ENCODE results near the gene MRPL23.

The MRPL23 gene

GRCh38 chr11:1948389-1948788 is 1.3 kb downstream of the MRPL23 start:
- no peaks in the 10 kb centered on the region for H3F3A ChIP-seq (ENCODE audit: control insufficient read depth, insufficient read depth)
- H3K4me3 ChIP-seq (ENCODE audit: low read length), result no peak overlapping the region
- H3K9me2 ChIP-seq (replicated peaks; ENCODE audit: control insufficient read depth, low read length), result no peaks in the 10 kb centered on the region
- no peaks in the 10 kb centered on the region for H3K4me1 ChIP-seq (ENCODE audit: control insufficient read depth, low read length)
- H4K20me1 ChIP-seq (ENCODE audit: control insufficient read depth, insufficient read depth, low read depth, low read length), result no peaks in the 10 kb centered on the region
- H3K9me3 ChIP-seq (ENCODE audit: control insufficient read depth, insufficient read depth, low read length), result no peaks in the 10 kb centered on the region
- TF ChIP-seq EZH2phosphoT487 (IDR thresholded peaks at IDR 0.05; ENCODE audit: borderline replicate concordance, low read length) (no peak), CTCF (IDR thresholded peaks at IDR 0.05; ENCODE audit: low read depth, low read length, poor library complexity, severe bottlenecking) (no peak)
- no peaks in the 10 kb centered on the region for H3K79me2 ChIP-seq (ENCODE audit: control insufficient read depth, low read length)
- H3K27ac ChIP-seq (ENCODE audit: low read depth, low read length), result no peak overlapping the region
- no peaks in the 10 kb centered on the region for H3K36me3 ChIP-seq (ENCODE audit: control insufficient read depth, low read length)
- H3K4me2 ChIP-seq (ENCODE audit: low read length), result no peak overlapping the region
- H3K27me3 ChIP-seq (ENCODE audit: control insufficient read depth, low read length), result no peaks in the 10 kb centered on the region

- H3K9me3 ChIP-seq (ENCODE audit: control insufficient read depth, insufficient read depth, low read length), result no peaks in the 10 kb centered on the region
- no peaks in the 10 kb centered on the region for H3K36me3 ChIP-seq (ENCODE audit: control insufficient read depth, low read length)
- no peaks in the 10 kb centered on the region for H3K79me2 ChIP-seq (ENCODE audit: control insufficient read depth, low read length)
- no peaks in the 10 kb centered on the region for H3K9me2 ChIP-seq (replicated peaks; ENCODE audit: control insufficient read depth, low read length)
- no peak overlapping the region for H3K27ac ChIP-seq (ENCODE audit: low read depth, low read length)
- H3K4me3 ChIP-seq (ENCODE audit: low read length), result no peak overlapping the region
- no peaks in the 10 kb centered on the region for H3K4me1 ChIP-seq (ENCODE audit: control insufficient read depth, low read length)
- H3F3A ChIP-seq (ENCODE audit: control insufficient read depth, insufficient read depth), result no peaks in the 10 kb centered on the region
- H3K27me3 ChIP-seq (ENCODE audit: control insufficient read depth, low read length), result no peaks in the 10 kb centered on the region
- no peak overlapping the region for H3K4me2 ChIP-seq (ENCODE audit: low read length)
- H4K20me1 ChIP-seq (ENCODE audit: control insufficient read depth, insufficient read depth, low read depth, low read length), result no peaks in the 10 kb centered on the region
- TF ChIP-seq EZH2phosphoT487 (IDR thresholded peaks at IDR 0.05; ENCODE audit: borderline replicate concordance, low read length) (no peak), CTCF (IDR thresholded peaks at IDR 0.05; ENCODE audit: low read depth, low read length, poor library complexity, severe bottlenecking) (no peak)
These were observed 2.2 kb downstream of the MRPL23 start for GRCh38 chr11:1949302-1949701.

- no peaks in the 10 kb centered on the region for H4K20me1 ChIP-seq (ENCODE audit: control insufficient read depth, insufficient read depth, low read depth, low read length)
- no peaks in the 10 kb centered on the region for H3K9me2 ChIP-seq (replicated peaks; ENCODE audit: control insufficient read depth, low read length)
- H3K4me3 ChIP-seq (ENCODE audit: low read length), result no peak overlapping the region
- H3K27me3 ChIP-seq (ENCODE audit: control insufficient read depth, low read length), result no peaks in the 10 kb centered on the region
- no peak overlapping the region for H3K27ac ChIP-seq (ENCODE audit: low read depth, low read length)
- no peaks in the 10 kb centered on the region for H3F3A ChIP-seq (ENCODE audit: control insufficient read depth, insufficient read depth)
- H3K4me2 ChIP-seq (ENCODE audit: low read length), result no peak overlapping the region
- H3K36me3 ChIP-seq (ENCODE audit: control insufficient read depth, low read length), result no peaks in the 10 kb centered on the region
- no peaks in the 10 kb centered on the region for H3K9me3 ChIP-seq (ENCODE audit: control insufficient read depth, insufficient read depth, low read length)
- H3K79me2 ChIP-seq (ENCODE audit: control insufficient read depth, low read length), result no peaks in the 10 kb centered on the region
- H3K4me1 ChIP-seq (ENCODE audit: control insufficient read depth, low read length), result no peaks in the 10 kb centered on the region
- TF ChIP-seq EZH2phosphoT487 (IDR thresholded peaks at IDR 0.05; ENCODE audit: borderline replicate concordance, low read length), result no peak
- TF ChIP-seq CTCF (IDR thresholded peaks at IDR 0.05; ENCODE audit: low read depth, low read length, poor library complexity, severe bottlenecking), result no peak
These were observed 2.8 kb downstream of the MRPL23 start for GRCh38 chr11:1949922-1950321.

Measured in DOHH2 (cell line).